Neural progenitor cell (in vitro differentiated cells): ENCODE measurements around the gene COL13A1. TPM values are rescaled to one million over a fixed set of nuclear protein-coding genes. Genes with fewer than 3 reads are reported as not detected.

Experiments
- DNase-seq: peaks from one replicate; pipeline ENCODE4 v3.0.0-alpha.2; 2016; ENCODE audit warnings: low spot score
- H2AFZ ChIP-seq: fragments of 200-600 bp; sonication (generic); replicated peaks from 2 replicates; pipeline ENCODE4 v1.6.1; 2016; ENCODE audit warnings: antibody characterized with exemption
- H3F3A ChIP-seq: fragments of 200-600 bp; sonication (generic); 2 replicates; pipeline ENCODE4 v1.6.1; 2016; ENCODE audit warnings: antibody characterized with exemption, low read depth
- H3K27ac ChIP-seq: fragments of 200-600 bp; sonication (generic); 2 replicates; pipeline ENCODE4 v1.5.1; 2016; ENCODE audit warnings: mild to moderate bottlenecking
- H3K27me3 ChIP-seq: fragments of 200-600 bp; sonication (generic); 2 replicates; pipeline ENCODE4 v1.6.1; 2016; ENCODE audit warnings: mild to moderate bottlenecking, moderate library complexity
- H3K36me3 ChIP-seq: fragments of 200-600 bp; sonication (generic); 2 replicates; pipeline ENCODE4 v1.5.1; 2016
- H3K4me1 ChIP-seq: fragments of 200-600 bp; sonication (generic); 2 replicates; pipeline ENCODE4 v1.6.1; 2016; ENCODE audit warnings: mixed run types
- H3K4me2 ChIP-seq: fragments of 200-600 bp; sonication (generic); 2 replicates; pipeline ENCODE4 v1.6.1; 2016
- H3K4me3 ChIP-seq: fragments of 200-600 bp; sonication (generic); 2 replicates; pipeline ENCODE4 v1.5.1; 2016
- H3K79me2 ChIP-seq: fragments of 200-600 bp; sonication (generic); 2 replicates; pipeline ENCODE4 v1.6.1; 2016; ENCODE audit warnings: low read depth
- H3K9ac ChIP-seq: fragments of 200-600 bp; sonication (generic); 2 replicates; pipeline ENCODE4 v1.6.1; 2016
- H3K9me3 ChIP-seq: fragments of 200-600 bp; sonication (generic); 2 replicates; pipeline ENCODE4 v1.5.1; 2016; ENCODE audit warnings: low read depth
- H4K20me1 ChIP-seq: fragments of 200-600 bp; sonication (generic); 2 replicates; pipeline ENCODE4 v1.6.1; 2016; ENCODE audit warnings: low read depth
- H3K27ac Mint-ChIP-seq: 3 replicates; pipeline ENCODE4 v1.8.0; 2021; ENCODE audit warnings: mixed read lengths
- H3K27me3 Mint-ChIP-seq: 2 replicates; pipeline ENCODE4 v1.8.0; 2022; ENCODE audit warnings: low read depth, mild to moderate bottlenecking, inconsistent platforms, moderate library complexity, mixed read lengths; ENCODE audit not compliant: insufficient read depth
- H3K36me3 Mint-ChIP-seq: 3 replicates; pipeline ENCODE4 v1.8.0; 2021; ENCODE audit warnings: mixed read lengths
- H3K4me1 Mint-ChIP-seq: 3 replicates; pipeline ENCODE4 v1.8.0; 2021; ENCODE audit warnings: mixed read lengths
- H3K4me3 Mint-ChIP-seq: 3 replicates; pipeline ENCODE4 v1.8.0; 2021; ENCODE audit warnings: mild to moderate bottlenecking, moderate library complexity, mixed read lengths
- H3K9me3 Mint-ChIP-seq: 3 replicates; pipeline ENCODE4 v1.8.0; 2020; ENCODE audit warnings: mixed read lengths
- EZH2 ChIP-seq: fragments of 200-600 bp; sonication (generic); IDR thresholded peaks from 2 replicates; pipeline ENCODE4 v1.6.1; 2017; ENCODE audit warnings: antibody characterized with exemption, mild to moderate bottlenecking, moderate library complexity
- EZH2phosphoT487 ChIP-seq: fragments of 200-600 bp; sonication (generic); IDR thresholded peaks from 2 replicates; pipeline ENCODE4 v1.6.1; 2017; ENCODE audit warnings: antibody characterized with exemption
- total RNA-seq: library from RNA; depleted of rRNA; stranded (reverse); fragments of >200 nt; gene quantifications from 2 replicates; pipeline ENCODE4 v1.2.3, GENCODE V29; 2015; ENCODE audit warnings: low replicate concordance
- TF ChIP-seq, protein P1 (sequence below): fragments of 200-600 bp; sonication (generic); IDR thresholded peaks from 2 replicates; pipeline ENCODE4 v1.5.1; 2017; ENCODE audit warnings: antibody characterized with exemption, mild to moderate bottlenecking

Gene COL13A1
- total RNA-seq, 1 donor from 2014 or later, result 1.3 TPM

GRCh38 chr10:69912589-69912988 lies 110.9 kb downstream of the COL13A1 start:
- peaks cover 30% of the 10 kb centered on the region for H3K4me1 ChIP-seq
- H3K9me3 ChIP-seq, result no peaks in the 10 kb centered on the region
- no peaks in the 10 kb centered on the region for H3K36me3 Mint-ChIP-seq
- DNase-seq, result no peak
- H3K27me3 Mint-ChIP-seq, result peaks cover 12% of the 10 kb centered on the region
- H3K79me2 ChIP-seq, result no peaks in the 10 kb centered on the region
- H3F3A ChIP-seq, result peaks cover 3% of the 10 kb centered on the region
- no peaks in the 10 kb centered on the region for H3K36me3 ChIP-seq
- H4K20me1 ChIP-seq, result no peaks in the 10 kb centered on the region
- H3K9me3 Mint-ChIP-seq, result no peaks in the 10 kb centered on the region
- H3K4me1 Mint-ChIP-seq, result peaks cover 33% of the 10 kb centered on the region
- H3K4me3 ChIP-seq, result no peak overlapping the region
- TF ChIP-seq, protein P1, sequence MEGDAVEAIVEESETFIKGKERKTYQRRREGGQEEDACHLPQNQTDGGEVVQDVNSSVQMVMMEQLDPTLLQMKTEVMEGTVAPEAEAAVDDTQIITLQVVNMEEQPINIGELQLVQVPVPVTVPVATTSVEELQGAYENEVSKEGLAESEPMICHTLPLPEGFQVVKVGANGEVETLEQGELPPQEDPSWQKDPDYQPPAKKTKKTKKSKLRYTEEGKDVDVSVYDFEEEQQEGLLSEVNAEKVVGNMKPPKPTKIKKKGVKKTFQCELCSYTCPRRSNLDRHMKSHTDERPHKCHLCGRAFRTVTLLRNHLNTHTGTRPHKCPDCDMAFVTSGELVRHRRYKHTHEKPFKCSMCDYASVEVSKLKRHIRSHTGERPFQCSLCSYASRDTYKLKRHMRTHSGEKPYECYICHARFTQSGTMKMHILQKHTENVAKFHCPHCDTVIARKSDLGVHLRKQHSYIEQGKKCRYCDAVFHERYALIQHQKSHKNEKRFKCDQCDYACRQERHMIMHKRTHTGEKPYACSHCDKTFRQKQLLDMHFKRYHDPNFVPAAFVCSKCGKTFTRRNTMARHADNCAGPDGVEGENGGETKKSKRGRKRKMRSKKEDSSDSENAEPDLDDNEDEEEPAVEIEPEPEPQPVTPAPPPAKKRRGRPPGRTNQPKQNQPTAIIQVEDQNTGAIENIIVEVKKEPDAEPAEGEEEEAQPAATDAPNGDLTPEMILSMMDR, result no peak
- TF ChIP-seq EZH2phosphoT487 (no peak), EZH2 (no peak)
- H3K4me2 ChIP-seq, result no peak overlapping the region
- peak overlapping the region; percentile 17 for H3K27ac Mint-ChIP-seq
- H3K27ac ChIP-seq, result no peak overlapping the region
- no peak overlapping the region for H3K9ac ChIP-seq
- H2AFZ ChIP-seq, result no peak overlapping the region
- no peaks in the 10 kb centered on the region for H3K27me3 ChIP-seq
- H3K4me3 Mint-ChIP-seq, result no peak overlapping the region

- Mint-ChIP-seq H3K27me3 (peaks cover 14% of the 10 kb centered on the region), H3K4me1 (peaks cover 28% of the 10 kb centered on the region), H3K27ac (no peak overlapping the region), H3K9me3 (no peaks in the 10 kb centered on the region), H3K36me3 (no peaks in the 10 kb centered on the region), H3K4me3 (no peak overlapping the region)
- DNase-seq, result no peak
- TF ChIP-seq EZH2phosphoT487 (no peak), EZH2 (no peak)
- TF ChIP-seq, protein P1, result no peak
- H4K20me1 ChIP-seq, result no peaks in the 10 kb centered on the region
- peaks cover 37% of the 10 kb centered on the region for H3K4me1 ChIP-seq
- H3K79me2 ChIP-seq, result no peaks in the 10 kb centered on the region
- H3K9me3 ChIP-seq, result no peaks in the 10 kb centered on the region
- peaks cover 3% of the 10 kb centered on the region for H3F3A ChIP-seq
- H3K4me2 ChIP-seq, result no peak overlapping the region
- no peak overlapping the region for H2AFZ ChIP-seq
- H3K4me3 ChIP-seq, result no peak overlapping the region
- no peak overlapping the region for H3K9ac ChIP-seq
- no peak overlapping the region for H3K27ac ChIP-seq
- no peaks in the 10 kb centered on the region for H3K36me3 ChIP-seq
- H3K27me3 ChIP-seq, result no peaks in the 10 kb centered on the region
These were observed 112.1 kb downstream of the COL13A1 start for GRCh38 chr10:69913606-69914382.

GRCh38 chr10:69914398-69915214 lies 112.9 kb downstream of the COL13A1 start:
- H3K36me3 ChIP-seq, result no peaks in the 10 kb centered on the region
- H3K9me3 ChIP-seq, result no peaks in the 10 kb centered on the region
- DNase-seq, result peak; percentile 93
- no peak overlapping the region for H3K27ac ChIP-seq
- Mint-ChIP-seq H3K36me3 (no peaks in the 10 kb centered on the region), H3K4me1 (peaks cover 28% of the 10 kb centered on the region), H3K27ac (no peak overlapping the region), H3K4me3 (no peak overlapping the region), H3K9me3 (no peaks in the 10 kb centered on the region), H3K27me3 (peaks cover 10% of the 10 kb centered on the region)
- TF ChIP-seq, protein P1, result peak; percentile 88
- no peak for TF ChIP-seq EZH2
- TF ChIP-seq EZH2phosphoT487, result no peak
- H3K79me2 ChIP-seq, result no peaks in the 10 kb centered on the region
- no peak overlapping the region for H2AFZ ChIP-seq
- peaks cover 37% of the 10 kb centered on the region for H3K4me1 ChIP-seq
- no peaks in the 10 kb centered on the region for H3K27me3 ChIP-seq
- peaks cover 3% of the 10 kb centered on the region for H3F3A ChIP-seq
- no peak overlapping the region for H3K4me2 ChIP-seq
- no peaks in the 10 kb centered on the region for H4K20me1 ChIP-seq
- no peak overlapping the region for H3K4me3 ChIP-seq
- no peak overlapping the region for H3K9ac ChIP-seq
